Neuronal stem cell (in vitro differentiated cells): ENCODE results near the gene ACYP1.

Experiments
- DNase-seq: peaks from one replicate; pipeline ENCODE4 v3.0.0-alpha.2; 2013; ENCODE audit warnings: low spot score
- H2AFZ ChIP-seq: one replicate; pipeline ENCODE4 v1.6.1; 2013; ENCODE audit warnings: mild to moderate bottlenecking, low read length, inconsistent platforms
- H2AK5ac ChIP-seq: 2 replicates; pipeline ENCODE4 v1.6.1; 2013; ENCODE audit warnings: low read depth, mild to moderate bottlenecking, inconsistent platforms, low read length, moderate library complexity, mixed read lengths
- H2BK120ac ChIP-seq: 2 replicates; pipeline ENCODE4 v1.6.1; 2013; ENCODE audit warnings: low read depth, mild to moderate bottlenecking, inconsistent platforms, low read length, moderate library complexity, mixed read lengths
- H2BK12ac ChIP-seq: one replicate; pipeline ENCODE4 v1.6.1; 2013; ENCODE audit warnings: low read length, inconsistent platforms
- H2BK15ac ChIP-seq: 2 replicates; pipeline ENCODE4 v1.6.1; 2013; ENCODE audit warnings: mild to moderate bottlenecking, low read length, inconsistent platforms, mixed read lengths
- H2BK5ac ChIP-seq: one replicate; pipeline ENCODE4 v1.6.1; 2013; ENCODE audit warnings: inconsistent platforms, mild to moderate bottlenecking, low read length, moderate library complexity
- H3K14ac ChIP-seq: one replicate; pipeline ENCODE4 v1.6.1; 2013; ENCODE audit warnings: low read length, inconsistent platforms
- H3K18ac ChIP-seq: 2 replicates; pipeline ENCODE4 v1.6.1; 2013; ENCODE audit warnings: low read length, inconsistent platforms
- H3K23ac ChIP-seq: 2 replicates; pipeline ENCODE4 v1.6.1; 2013; ENCODE audit warnings: low read depth, mild to moderate bottlenecking, mixed read lengths, low read length, inconsistent platforms; ENCODE audit not compliant: poor library complexity
- H3K27ac ChIP-seq: replicated peaks from 3 replicates; pipeline ENCODE4 v1.5.1; 2013; ENCODE audit warnings: low read length, inconsistent platforms
- H3K27me3 ChIP-seq, 3 experiments: 2 replicates each; pipeline ENCODE4 v1.6.1; 2013; ENCODE audit warnings: low read length in 3 of 3, mild to moderate bottlenecking in 2 of 3, inconsistent platforms in 1 of 3, low read depth in 1 of 3, mixed read lengths in 1 of 3, moderate library complexity in 1 of 3; ENCODE audit not compliant: control insufficient read depth in 3 of 3, insufficient read depth in 3 of 3
- H3K36me3 ChIP-seq, 2 donors: replicated peaks in 1 of 2; 2 replicates each; pipeline ENCODE4 v1.6.1; 2013; ENCODE audit warnings: low read length in 2 of 2; ENCODE audit not compliant: control insufficient read depth in 2 of 2, insufficient read depth in 2 of 2
- H3K4ac ChIP-seq: 2 replicates; pipeline ENCODE4 v1.6.1; 2013; ENCODE audit warnings: inconsistent platforms, mild to moderate bottlenecking, low read length, moderate library complexity
- H3K4me1 ChIP-seq, 2 donors: 1 replicate in 1 of 2; 2 replicates in 1 of 2; pipeline ENCODE4 v1.6.1; 2013; ENCODE audit warnings: low read length in 2 of 2, low read depth in 1 of 2; ENCODE audit not compliant: control insufficient read depth in 2 of 2, insufficient read depth in 1 of 2
- H3K4me2 ChIP-seq: one replicate; pipeline ENCODE4 v1.6.1; 2013; ENCODE audit warnings: mild to moderate bottlenecking, low read length, inconsistent platforms; ENCODE audit not compliant: insufficient read depth, poor library complexity, severe bottlenecking
- H3K4me3 ChIP-seq, 2 donors: 2 replicates each; pipeline ENCODE4 v1.5.1; 2013; ENCODE audit warnings: low read length in 2 of 2, mild to moderate bottlenecking in 2 of 2, inconsistent platforms in 1 of 2, moderate library complexity in 1 of 2
- H3K79me1 ChIP-seq: one replicate; pipeline ENCODE4 v1.6.1; 2013; ENCODE audit warnings: low read depth, mild to moderate bottlenecking, inconsistent platforms, low read length, moderate library complexity
- H3K9ac ChIP-seq: one replicate; pipeline ENCODE4 v1.6.1; 2013; ENCODE audit warnings: mild to moderate bottlenecking, low read depth, low read length, inconsistent platforms; ENCODE audit not compliant: poor library complexity
- H3K9me3 ChIP-seq, 2 donors: replicated peaks in 1 of 2; 2 replicates each; pipeline versions ENCODE3 to v1.6.1; 2013; ENCODE audit warnings: low read length in 2 of 2, mild to moderate bottlenecking in 2 of 2, inconsistent platforms in 1 of 2, low read depth in 1 of 2, mixed read lengths in 1 of 2, moderate library complexity in 1 of 2; ENCODE audit not compliant: control insufficient read depth in 2 of 2, insufficient read depth in 1 of 2
- H4K8ac ChIP-seq: one replicate; pipeline ENCODE4 v1.6.1; 2013; ENCODE audit warnings: low read depth, mild to moderate bottlenecking, inconsistent platforms, low read length, moderate library complexity
- H4K91ac ChIP-seq: one replicate; pipeline ENCODE4 v1.6.1; 2013; ENCODE audit warnings: low read length, low read depth, mild to moderate bottlenecking, inconsistent platforms; ENCODE audit not compliant: poor library complexity
- WGBS, 2 donors: extraction: QIAGEN DNeasy Blood & Tissue Kit; methylation state at CpG; one replicate each; pipeline ENCODE4 v1.1.7; 2013; ENCODE audit warnings: missing lambda C conversion rate in 2 of 2, mixed read lengths in 1 of 2; ENCODE audit not compliant: insufficient read length in 2 of 2, insufficient replicate concordance in 1 of 2; ENCODE audit errors: extremely low coverage in 2 of 2; 5-methylcytosine and 5-hydroxymethylcytosine counted together

ACYP1 gene

GRCh38 chr14:75025876-75026275 lies 37.9 kb downstream of the ACYP1 start:
- Histone ChIP-seq H2BK12ac (no peak overlapping the region), H3K9ac (no peak overlapping the region), H2BK120ac (no peak overlapping the region), H3K36me3 (peaks cover 9 to 10% of the 10 kb centered on the region in 2 donors), H3K9me3 (peaks cover 0 to 3% of the 10 kb centered on the region in 2 donors), H2BK5ac (no peak overlapping the region), H4K91ac (no peak overlapping the region), H4K8ac (no peak overlapping the region), H3K27ac (no peak overlapping the region), H2AK5ac (no peak overlapping the region), H3K4me1 (no peaks in the 10 kb centered on the region), H3K14ac (no peak overlapping the region), H3K18ac (no peak overlapping the region), H2BK15ac (no peak overlapping the region), H2AFZ (no peak overlapping the region), H3K4me2 (no peak overlapping the region), H3K27me3 (no peaks in the 10 kb centered on the region), H3K23ac (no peak overlapping the region), H3K4me3 (no peak overlapping the region), H3K79me1 (no peaks in the 10 kb centered on the region), H3K4ac (no peak overlapping the region)
- 100% methylated on average over 1 of the region's 2 CpGs for whole genome bisulfite sequencing, 2 donors
- no peak for DNase-seq

GRCh38 chr14:75025082-75025481 lies 38.7 kb downstream of the ACYP1 start:
- H2AFZ ChIP-seq = no peak overlapping the region
- H3K36me3 ChIP-seq = peaks cover 9 to 10% of the 10 kb centered on the region in 2 donors
- peaks cover 0 to 3% of the 10 kb centered on the region in 2 donors for H3K9me3 ChIP-seq
- H3K4me3 ChIP-seq = no peak overlapping the region
- no peak overlapping the region for H3K4ac ChIP-seq
- no peaks in the 10 kb centered on the region for H3K4me1 ChIP-seq
- H3K27me3 ChIP-seq = no peaks in the 10 kb centered on the region
- no peak overlapping the region for H3K27ac ChIP-seq
- no peak overlapping the region for H2BK12ac ChIP-seq
- no peak overlapping the region for H2AK5ac ChIP-seq
- no peak overlapping the region for H4K91ac ChIP-seq
- no peak overlapping the region for H3K9ac ChIP-seq
- no peak overlapping the region for H3K4me2 ChIP-seq
- DNase-seq = no peak
- no peak overlapping the region for H3K23ac ChIP-seq
- no peak overlapping the region for H3K18ac ChIP-seq
- H2BK15ac ChIP-seq = no peak overlapping the region
- no peak overlapping the region for H2BK120ac ChIP-seq
- H2BK5ac ChIP-seq = no peak overlapping the region
- no peaks in the 10 kb centered on the region for H3K79me1 ChIP-seq
- no peak overlapping the region for H4K8ac ChIP-seq
- WGBS, 2 donors = no CpG with 5 or more reads among the region's 4 CpGs
- H3K14ac ChIP-seq = no peak overlapping the region

GRCh38 chr14:75023108-75023507 lies 40.7 kb downstream of the ACYP1 start:
- Histone ChIP-seq H3K4me2 (no peak overlapping the region), H2BK120ac (no peak overlapping the region), H3K4me1 (no peaks in the 10 kb centered on the region), H3K4me3 (no peak overlapping the region), H2BK12ac (no peak overlapping the region), H4K8ac (no peak overlapping the region), H3K4ac (no peak overlapping the region), H3K36me3 (peaks cover 12 to 15% of the 10 kb centered on the region in 2 donors), H3K18ac (no peak overlapping the region), H3K9me3 (peaks cover 0 to 3% of the 10 kb centered on the region in 2 donors), H3K23ac (no peak overlapping the region), H3K14ac (no peak overlapping the region), H2BK5ac (no peak overlapping the region), H2AK5ac (no peak overlapping the region), H3K27ac (no peak overlapping the region), H3K79me1 (no peaks in the 10 kb centered on the region), H2AFZ (no peak overlapping the region), H4K91ac (no peak overlapping the region), H3K9ac (no peak overlapping the region), H2BK15ac (no peak overlapping the region), H3K27me3 (no peaks in the 10 kb centered on the region)
- no peak for DNase-seq
- WGBS, 2 donors = no CpG with 5 or more reads among the region's 1 CpG

GRCh38 chr14:75022655-75023054 lies 41.2 kb downstream of the ACYP1 start:
- Histone ChIP-seq H4K8ac (no peak overlapping the region), H3K4ac (no peak overlapping the region), H3K23ac (no peak overlapping the region), H3K9ac (no peak overlapping the region), H2BK15ac (no peak overlapping the region), H2AK5ac (no peak overlapping the region), H3K4me2 (no peak overlapping the region), H3K79me1 (no peaks in the 10 kb centered on the region), H3K4me3 (no peak overlapping the region), H2BK120ac (no peak overlapping the region), H2AFZ (no peak overlapping the region), H4K91ac (no peak overlapping the region), H3K27me3 (no peaks in the 10 kb centered on the region), H3K9me3 (peaks cover 0 to 3% of the 10 kb centered on the region in 2 donors), H2BK12ac (no peak overlapping the region), H3K36me3 (peaks cover 12 to 15% of the 10 kb centered on the region in 2 donors), H3K18ac (no peak overlapping the region), H3K4me1 (no peaks in the 10 kb centered on the region), H3K27ac (no peak overlapping the region), H2BK5ac (no peak overlapping the region), H3K14ac (no peak overlapping the region)
- DNase-seq = no peak
- WGBS, 2 donors = no CpG with 5 or more reads among the region's 8 CpGs
